Measurements from ENCODE around the gene DLGAP1.
"Not testable (repeated sequence)": the region's sequence is repeated elsewhere in the genome, so short reads cannot be mapped to it uniquely, and the experiment has no call there.

DLGAP1 gene

DNA sequence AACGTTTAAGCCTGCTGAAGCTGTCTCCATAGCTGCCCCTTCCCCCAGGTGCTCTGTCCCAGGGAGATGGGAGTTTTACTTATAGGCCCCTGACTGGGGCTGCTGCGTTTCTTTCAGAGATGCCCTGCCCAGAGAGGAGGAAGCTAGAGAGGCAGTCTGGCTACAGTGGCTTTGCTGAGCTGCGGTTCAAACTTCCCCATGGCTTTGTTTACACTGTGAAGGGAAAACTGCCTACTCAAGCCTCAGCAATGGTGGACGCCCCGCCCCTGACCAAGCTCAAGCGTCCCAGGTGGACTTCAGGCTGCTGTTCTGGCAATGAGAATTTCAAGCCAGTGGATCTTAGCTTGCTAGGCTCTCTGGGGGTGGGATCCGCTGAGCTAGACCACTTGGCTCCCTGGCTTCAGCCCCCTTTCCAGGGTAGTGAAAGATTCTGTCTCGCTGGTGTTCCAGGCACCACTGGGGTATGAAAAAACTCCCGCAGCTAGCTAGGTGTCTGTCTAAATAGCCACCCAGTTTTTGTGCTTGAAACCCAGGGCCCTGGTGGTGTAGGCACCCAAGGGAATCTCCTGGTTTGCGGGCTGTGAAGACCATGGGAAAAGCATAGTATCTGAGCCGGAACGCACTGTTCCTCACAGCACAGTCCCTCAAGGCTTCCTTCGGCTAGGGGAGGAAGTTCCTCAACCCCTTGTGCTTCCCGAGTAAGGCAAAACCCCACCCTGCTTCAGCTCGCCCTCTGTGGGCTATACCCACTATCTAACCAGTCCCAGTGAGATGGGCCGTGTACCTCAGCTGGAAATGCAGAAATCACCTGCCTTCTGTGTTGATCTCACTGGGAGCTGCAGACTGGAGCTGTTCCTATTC is 755.2 kb downstream of the DLGAP1 start:
- not testable (repeated sequence) for H3K56ac ChIP-seq (ENCODE audit: low read length); H3K23ac ChIP-seq (ENCODE audit: low read length); H4K5ac ChIP-seq (ENCODE audit: low read length); H3K79me1 ChIP-seq (ENCODE audit: low read length); H3K36me3 ChIP-seq (ENCODE audit: control insufficient read depth, insufficient read depth, low read length); H2BK15ac ChIP-seq (replicated peaks; ENCODE audit: low read depth); H3K4me3 ChIP-seq (ENCODE audit: low read length); H3K4me1 ChIP-seq (ENCODE audit: control insufficient read depth, low read depth, low read length); DNase-seq; H3K4ac ChIP-seq (ENCODE audit: low read depth, low read length); H3K9ac ChIP-seq (ENCODE audit: low read length); H3K27me3 ChIP-seq (ENCODE audit: insufficient read depth, low read length, poor library complexity); H2BK5ac ChIP-seq (ENCODE audit: low read length); H3K27ac ChIP-seq (ENCODE audit: low read depth, low read length); H3K79me2 ChIP-seq (ENCODE audit: control insufficient read depth, insufficient read depth, low read length); H2BK120ac ChIP-seq (ENCODE audit: low read depth, low read length); H2AK5ac ChIP-seq (ENCODE audit: low read length); H3K4me2 ChIP-seq (ENCODE audit: low read length); H3K18ac ChIP-seq (ENCODE audit: low read length); H4K8ac ChIP-seq (ENCODE audit: low read depth, low read length)
- no CpG with 5 or more reads among the region's 16 CpGs for WGBS (ENCODE audit: extremely low coverage, insufficient coverage, low lambda C conversion rate)

DNA sequence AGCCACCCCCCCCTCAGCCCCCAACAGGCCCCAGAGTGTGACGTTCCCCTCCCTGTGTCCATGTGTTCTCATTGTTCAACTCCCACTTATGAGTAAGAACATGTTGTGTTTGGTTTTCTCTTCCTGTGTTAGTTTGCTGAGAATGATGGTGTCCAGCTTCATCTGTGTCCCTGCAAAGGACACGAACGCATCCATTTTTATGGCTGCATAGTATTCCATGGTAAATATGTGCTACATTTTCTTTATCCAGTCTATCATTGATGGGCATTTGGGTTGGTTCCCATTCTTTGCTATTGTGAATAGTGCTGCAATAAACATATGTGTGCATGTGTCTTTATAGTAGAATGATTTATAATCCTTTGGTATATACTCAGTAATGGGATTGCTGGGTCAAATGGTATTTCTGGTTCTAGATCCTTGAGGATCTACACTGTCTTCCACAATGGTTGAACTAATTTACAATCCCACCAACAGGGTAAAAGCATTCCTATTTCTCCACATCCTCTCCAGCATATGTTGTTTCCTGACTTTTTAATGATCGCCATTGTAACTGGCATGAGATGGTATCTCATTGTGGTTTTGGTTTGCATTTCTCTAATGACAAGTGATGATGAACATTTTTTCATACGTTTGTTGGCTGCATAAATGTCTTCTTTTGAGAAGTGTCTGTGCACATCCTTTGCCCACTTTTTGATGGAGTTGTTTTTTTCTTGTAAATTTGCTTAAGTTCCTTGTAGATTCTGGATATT is 760.9 kb downstream of the DLGAP1 start:
- not testable (repeated sequence) for H2BK5ac ChIP-seq (ENCODE audit: low read length); H3K79me1 ChIP-seq (ENCODE audit: low read length); H3K36me3 ChIP-seq (ENCODE audit: control insufficient read depth, insufficient read depth, low read length); H2BK15ac ChIP-seq (replicated peaks; ENCODE audit: low read depth); H4K5ac ChIP-seq (ENCODE audit: low read length); H3K56ac ChIP-seq (ENCODE audit: low read length); H3K27me3 ChIP-seq (ENCODE audit: insufficient read depth, low read length, poor library complexity); H3K4me2 ChIP-seq (ENCODE audit: low read length); DNase-seq; H3K4me1 ChIP-seq (ENCODE audit: control insufficient read depth, low read depth, low read length); H3K4me3 ChIP-seq (ENCODE audit: low read length); H4K8ac ChIP-seq (ENCODE audit: low read depth, low read length); H3K4ac ChIP-seq (ENCODE audit: low read depth, low read length); H3K18ac ChIP-seq (ENCODE audit: low read length); H3K79me2 ChIP-seq (ENCODE audit: control insufficient read depth, insufficient read depth, low read length); H3K9ac ChIP-seq (ENCODE audit: low read length); H2BK120ac ChIP-seq (ENCODE audit: low read depth, low read length); H3K27ac ChIP-seq (ENCODE audit: low read depth, low read length); H2AK5ac ChIP-seq (ENCODE audit: low read length); H3K23ac ChIP-seq (ENCODE audit: low read length)
- WGBS (ENCODE audit: extremely low coverage, insufficient coverage, low lambda C conversion rate): no CpG with 5 or more reads among the region's 5 CpGs

DNA sequence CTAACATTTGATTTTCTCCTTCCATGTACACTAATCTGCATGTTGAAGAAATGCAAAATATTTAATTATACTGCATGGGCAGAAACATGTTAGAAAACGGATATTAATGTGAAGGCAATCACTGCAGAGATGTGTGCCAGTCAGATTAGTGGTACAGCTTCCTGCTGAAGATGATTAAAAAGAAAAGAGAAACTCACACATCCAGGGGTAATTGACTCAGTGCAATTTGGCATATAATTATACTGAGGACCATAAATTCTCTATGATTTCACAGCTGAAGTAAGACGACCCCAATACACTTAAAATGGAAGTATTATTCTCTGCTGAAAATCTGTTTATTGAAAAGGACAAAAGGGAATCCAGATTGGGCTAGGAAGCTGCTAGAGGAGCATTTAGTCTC is 761.7 kb downstream of the DLGAP1 start:
- no peak overlapping the region for H3K18ac ChIP-seq (ENCODE audit: low read length)
- H3K4me3 ChIP-seq (ENCODE audit: low read length): no peak overlapping the region
- no peaks in the 10 kb centered on the region for H3K27me3 ChIP-seq (ENCODE audit: insufficient read depth, low read length, poor library complexity)
- H3K23ac ChIP-seq (ENCODE audit: low read length): no peak overlapping the region
- H3K4ac ChIP-seq (ENCODE audit: low read depth, low read length): no peak overlapping the region
- H2AK5ac ChIP-seq (ENCODE audit: low read length): no peak overlapping the region
- H3K4me1 ChIP-seq (ENCODE audit: control insufficient read depth, low read depth, low read length): peaks cover 2% of the 10 kb centered on the region
- no peak overlapping the region for H3K27ac ChIP-seq (ENCODE audit: low read depth, low read length)
- no peak overlapping the region for H2BK120ac ChIP-seq (ENCODE audit: low read depth, low read length)
- no peaks in the 10 kb centered on the region for H3K79me1 ChIP-seq (ENCODE audit: low read length)
- no peak for DNase-seq
- no peak overlapping the region for H2BK15ac ChIP-seq (replicated peaks; ENCODE audit: low read depth)
- no peak overlapping the region for H4K8ac ChIP-seq (ENCODE audit: low read depth, low read length)
- no peak overlapping the region for H3K4me2 ChIP-seq (ENCODE audit: low read length)
- WGBS (ENCODE audit: extremely low coverage, insufficient coverage, low lambda C conversion rate): no CpG with 5 or more reads among the region's 2 CpGs
- no peak overlapping the region for H3K56ac ChIP-seq (ENCODE audit: low read length)
- no peak overlapping the region for H4K5ac ChIP-seq (ENCODE audit: low read length)
- no peak overlapping the region for H2BK5ac ChIP-seq (ENCODE audit: low read length)
- no peak overlapping the region for H3K9ac ChIP-seq (ENCODE audit: low read length)
- no peaks in the 10 kb centered on the region for H3K36me3 ChIP-seq (ENCODE audit: control insufficient read depth, insufficient read depth, low read length)
- H3K79me2 ChIP-seq (ENCODE audit: control insufficient read depth, insufficient read depth, low read length): no peaks in the 10 kb centered on the region

DNA sequence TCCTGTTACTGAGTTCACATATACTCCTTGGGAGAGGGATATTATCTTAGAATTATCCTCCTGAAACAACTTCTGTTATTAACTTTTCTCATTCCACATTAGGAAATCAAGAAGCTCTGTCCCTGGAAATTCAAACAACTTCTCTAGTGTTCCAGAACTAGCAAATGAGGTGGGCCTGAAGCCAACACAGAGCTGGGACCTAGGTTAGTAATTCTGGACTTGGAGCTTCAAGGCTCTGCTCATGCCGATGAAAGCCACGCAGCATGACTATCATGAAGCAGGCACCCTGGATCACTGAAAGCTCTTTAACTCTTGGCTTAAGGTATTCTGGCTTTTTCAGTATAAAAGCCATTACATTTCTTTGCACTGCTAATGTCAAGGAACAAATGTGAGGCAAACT is 762.4 kb downstream of the DLGAP1 start:
- H3K23ac ChIP-seq (ENCODE audit: low read length): no peak overlapping the region
- no peak overlapping the region for H3K18ac ChIP-seq (ENCODE audit: low read length)
- H3K56ac ChIP-seq (ENCODE audit: low read length): no peak overlapping the region
- no peak overlapping the region for H3K9ac ChIP-seq (ENCODE audit: low read length)
- H4K8ac ChIP-seq (ENCODE audit: low read depth, low read length): no peak overlapping the region
- WGBS (ENCODE audit: extremely low coverage, insufficient coverage, low lambda C conversion rate): no CpG with 5 or more reads among the region's 2 CpGs
- H3K4me1 ChIP-seq (ENCODE audit: control insufficient read depth, low read depth, low read length): peaks cover 2% of the 10 kb centered on the region
- no peaks in the 10 kb centered on the region for H3K27me3 ChIP-seq (ENCODE audit: insufficient read depth, low read length, poor library complexity)
- no peaks in the 10 kb centered on the region for H3K79me1 ChIP-seq (ENCODE audit: low read length)
- no peak for DNase-seq
- no peak overlapping the region for H2BK120ac ChIP-seq (ENCODE audit: low read depth, low read length)
- no peak overlapping the region for H3K4me2 ChIP-seq (ENCODE audit: low read length)
- no peak overlapping the region for H3K4me3 ChIP-seq (ENCODE audit: low read length)
- H3K4ac ChIP-seq (ENCODE audit: low read depth, low read length): no peak overlapping the region
- H3K79me2 ChIP-seq (ENCODE audit: control insufficient read depth, insufficient read depth, low read length): no peaks in the 10 kb centered on the region
- H3K36me3 ChIP-seq (ENCODE audit: control insufficient read depth, insufficient read depth, low read length): no peaks in the 10 kb centered on the region
- H2AK5ac ChIP-seq (ENCODE audit: low read length): no peak overlapping the region
- H4K5ac ChIP-seq (ENCODE audit: low read length): no peak overlapping the region
- H3K27ac ChIP-seq (ENCODE audit: low read depth, low read length): no peak overlapping the region
- no peak overlapping the region for H2BK5ac ChIP-seq (ENCODE audit: low read length)
- H2BK15ac ChIP-seq (replicated peaks; ENCODE audit: low read depth): no peak overlapping the region

DNA sequence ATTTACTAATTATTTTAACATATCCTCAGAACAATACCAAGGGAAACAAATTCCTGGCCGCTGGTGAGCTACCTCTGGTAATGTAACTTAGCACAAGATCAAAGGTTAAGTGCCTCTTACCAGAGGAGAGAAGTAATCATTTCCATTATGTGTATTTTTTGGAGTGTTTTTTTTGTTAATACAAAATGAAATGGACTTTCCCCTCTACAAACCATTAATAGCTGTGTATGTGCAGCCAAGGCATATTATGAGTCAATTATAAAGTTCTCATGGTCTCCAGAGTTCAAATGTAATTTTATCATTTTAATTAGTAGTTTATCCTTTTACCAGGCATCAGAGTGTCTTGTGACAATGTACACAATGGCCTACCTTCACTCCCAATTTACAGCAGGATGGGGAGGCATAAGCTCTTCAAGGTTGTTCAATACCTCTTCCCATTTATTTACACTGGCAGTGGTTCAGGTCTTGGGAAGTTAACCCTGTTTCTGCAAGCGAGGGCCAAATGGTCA is 762.9 kb downstream of the DLGAP1 start:
- Histone ChIP-seq H3K56ac (ENCODE audit: low read length) (no peak overlapping the region), H3K9ac (ENCODE audit: low read length) (no peak overlapping the region), H3K79me1 (ENCODE audit: low read length) (no peaks in the 10 kb centered on the region), H3K4me2 (ENCODE audit: low read length) (no peak overlapping the region), H3K18ac (ENCODE audit: low read length) (no peak overlapping the region), H3K36me3 (ENCODE audit: control insufficient read depth, insufficient read depth, low read length) (no peaks in the 10 kb centered on the region), H3K79me2 (ENCODE audit: control insufficient read depth, insufficient read depth, low read length) (no peaks in the 10 kb centered on the region), H3K4me3 (ENCODE audit: low read length) (no peak overlapping the region), H4K5ac (ENCODE audit: low read length) (no peak overlapping the region), H3K23ac (ENCODE audit: low read length) (no peak overlapping the region), H2AK5ac (ENCODE audit: low read length) (no peak overlapping the region), H3K27me3 (ENCODE audit: insufficient read depth, low read length, poor library complexity) (no peaks in the 10 kb centered on the region), H3K4me1 (ENCODE audit: control insufficient read depth, low read depth, low read length) (peaks cover 2% of the 10 kb centered on the region), H4K8ac (ENCODE audit: low read depth, low read length) (no peak overlapping the region), H3K27ac (ENCODE audit: low read depth, low read length) (no peak overlapping the region), H3K4ac (ENCODE audit: low read depth, low read length) (no peak overlapping the region), H2BK5ac (ENCODE audit: low read length) (no peak overlapping the region), H2BK120ac (ENCODE audit: low read depth, low read length) (no peak overlapping the region), H2BK15ac (replicated peaks; ENCODE audit: low read depth) (no peak overlapping the region)
- no peak for DNase-seq
- WGBS (ENCODE audit: extremely low coverage, insufficient coverage, low lambda C conversion rate): no CpG with 5 or more reads among the region's 2 CpGs
